ENCODE data around the gene RNF133. TPM values are rescaled to one million over a fixed set of nuclear protein-coding genes. Genes with fewer than 3 reads are reported as not detected.

The RNF133 gene
- total and polyA plus RNA-seq, 8 donors = 0.14 to 1.6 (median 0.32) TPM

- DNase-seq (no peak), ATAC-seq (no peak)
- Histone ChIP-seq H3K4me3 (no peak overlapping the region), H3K9me3 (no peaks in the 10 kb centered on the region), H3K27me3 (no peaks in the 10 kb centered on the region), H3K4me1 (no peaks in the 10 kb centered on the region), H3K27ac (no peak overlapping the region), H3K36me3 (no peaks in the 10 kb centered on the region)
- intact Hi-C loops (cut with DNase I) = no loop called here
- TF ChIP-seq CTCF (IDR thresholded peaks at IDR 0.05) = no peak
Observed at GRCh38 chr7:122651451-122651850, 47.5 kb downstream of the RNF133 start.

Other genes with a start within 250 kb of the RNF133 start
- 1 to 10 TPM; 1.4 to 2.1 TPM for gene RNF148, start 3.8 kb upstream of the RNF133 start, total RNA-seq
- gene RNF148, start 3.8 kb upstream of the RNF133 start, polyA plus RNA-seq (ENCODE audit: insufficient read length in 6 of 6) = under 1 TPM in 5 of 6 donors, not detected in 1; 0.34 to 0.60 (median 0.40) TPM
- gene CADPS2, start 187.3 kb upstream of the RNF133 start, total RNA-seq = 10 to 100 TPM; 34.2 to 57.5 TPM
- gene CADPS2, start 187.3 kb upstream of the RNF133 start, polyA plus RNA-seq (ENCODE audit: insufficient read length in 6 of 6) = 10 to 100 TPM; 62.4 to 83.4 (median 69.8) TPM

Data from left lung (tissue), 10 donors.